NCI-H2081 (cell line): Measurements from ENCODE around the gene CCDC90B.
A peak's percentile ranks its signal among the peaks of the same experiment; 100 is the strongest.

Source experiments
- DNase-seq, 2 experiments: peaks; one replicate each; lab custom pipeline; 2025; lab: John Stamatoyannopoulos, UW

CCDC90B gene

GRCh38 chr11:83235825-83236224 is 50.3 kb downstream of the CCDC90B start:
- no peak for DNase-seq

GRCh38 chr11:83223457-83223856 is 62.7 kb downstream of the CCDC90B start:
- DNase-seq = no peak

- no peak for DNase-seq
Observed at GRCh38 chr11:83222499-83222898, 63.7 kb downstream of the CCDC90B start.

- DNase-seq = no peak
Observed at GRCh38 chr11:83221694-83222093, 64.5 kb downstream of the CCDC90B start.

- no peak for DNase-seq
Observed at GRCh38 chr11:83220260-83220659, 65.9 kb downstream of the CCDC90B start.

GRCh38 chr11:83219095-83219494 is 67.1 kb downstream of the CCDC90B start:
- DNase-seq = peak in 1 of 2 experiments; percentile 33
